Naive thymus-derived CD4-positive, alpha-beta T cell (primary cell): ENCODE results near the gene LAMB1. TPM values are rescaled to one million over a fixed set of nuclear protein-coding genes. Genes with fewer than 3 reads are reported as not detected.

Source experiments
- ATAC-seq: fragments of 150-1000 bp; cut with Tn5 transposase; 2 replicates; pipeline ENCODE4 v1.10.0; 2021; ENCODE audit warnings: mild to moderate bottlenecking, moderate library complexity
- CTCF ChIA-PET: fragments of 350-600 bp; sonication (Branson Sonifier 250); formaldehyde crosslinking; loops from one replicate; lab custom pipeline; 2021; ENCODE audit warnings: antibody characterized with exemption; lab: Charles Lee
- POLR2A ChIA-PET: fragments of 350-600 bp; sonication (Branson Sonifier 250); formaldehyde crosslinking; loops from one replicate; lab custom pipeline; 2021; ENCODE audit warnings: antibody characterized with exemption, inconsistent platforms; lab: Charles Lee
- DNase-seq, 9 donors: peaks; one replicate each; pipeline versions ENCODE4 v3.0.0 to v3.0.0-alpha.2; 2020 to 2022; ENCODE audit warnings: mixed read lengths in 1 of 9
- H3K27ac ChIP-seq: one replicate; pipeline ENCODE4 v1.7.0; 2013; ENCODE audit warnings: mild to moderate bottlenecking, low read depth, low read length, moderate library complexity
- H3K27me3 ChIP-seq, 2 donors: one replicate each; pipeline ENCODE4 v1.7.0; 2013; ENCODE audit warnings: low read length in 2 of 2, mild to moderate bottlenecking in 2 of 2, moderate library complexity in 2 of 2; ENCODE audit not compliant: control insufficient read depth in 2 of 2, insufficient read depth in 2 of 2
- H3K36me3 ChIP-seq, 3 experiments: 1 replicate in 2 of 3; 2 replicates in 1 of 3; pipeline ENCODE4 v1.7.0; 2013; ENCODE audit warnings: low read length in 3 of 3, mild to moderate bottlenecking in 3 of 3, moderate library complexity in 1 of 3; ENCODE audit not compliant: insufficient read depth in 3 of 3, control insufficient read depth in 2 of 3
- H3K4me1 ChIP-seq, 2 donors: one replicate each; pipeline ENCODE4 v1.7.0; 2013; ENCODE audit warnings: low read length in 2 of 2, mild to moderate bottlenecking in 2 of 2, moderate library complexity in 1 of 2; ENCODE audit not compliant: control insufficient read depth in 2 of 2, insufficient read depth in 2 of 2
- H3K4me3 ChIP-seq: 2 replicates; pipeline ENCODE4 v1.7.0; 2013; ENCODE audit warnings: mild to moderate bottlenecking, low read length
- H3K9me3 ChIP-seq, 3 experiments: 1 replicate in 2 of 3; 2 replicates in 1 of 3; pipeline ENCODE4 v1.7.0; 2013; ENCODE audit warnings: low read length in 3 of 3; ENCODE audit not compliant: control insufficient read depth in 2 of 3
- H3K27ac Mint-ChIP-seq, 9 donors: one replicate each; pipeline ENCODE4 v1.8.0; 2020 to 2022; ENCODE audit warnings: mixed read lengths in 9 of 9, mild to moderate bottlenecking in 8 of 9, moderate library complexity in 5 of 9, inconsistent platforms in 2 of 9
- H3K27me3 Mint-ChIP-seq, 5 donors: one replicate each; pipeline ENCODE4 v1.8.0; 2021 to 2022; ENCODE audit warnings: mixed read lengths in 5 of 5, mild to moderate bottlenecking in 1 of 5
- H3K36me3 Mint-ChIP-seq, 5 donors: one replicate each; pipeline ENCODE4 v1.8.0; 2020 to 2022; ENCODE audit warnings: mixed read lengths in 5 of 5, mild to moderate bottlenecking in 3 of 5, inconsistent platforms in 1 of 5
- H3K4me1 Mint-ChIP-seq, 7 donors: one replicate each; pipeline ENCODE4 v1.8.0; 2020 to 2022; ENCODE audit warnings: mixed read lengths in 7 of 7, mild to moderate bottlenecking in 3 of 7, inconsistent platforms in 1 of 7
- H3K4me3 Mint-ChIP-seq, 10 donors: one replicate each; pipeline ENCODE4 v1.8.0; 2020 to 2022; ENCODE audit warnings: mild to moderate bottlenecking in 10 of 10, mixed read lengths in 10 of 10, moderate library complexity in 6 of 10, inconsistent platforms in 2 of 10
- H3K9me3 Mint-ChIP-seq, 11 donors: one replicate each; pipeline ENCODE4 v1.8.0; 2020 to 2022; ENCODE audit warnings: mixed read lengths in 11 of 11, mild to moderate bottlenecking in 4 of 11, inconsistent platforms in 1 of 11, moderate library complexity in 1 of 11
- intact Hi-C, 2 donors: fragments of 100-400 bp; cut with micrococcal nuclease; formaldehyde crosslinking; loops; one replicate each; pipeline ENCODE4 v1.15.1; 2023
- polyA plus RNA-seq, 2 donors: library from polyadenylated mRNA; unstranded; fragments of 300-500 nt; fragmentation: Illumina TruSeq; gene quantifications; one replicate each; pipeline ENCODE4 v1.2.3, GENCODE V29; 2021
- total RNA-seq, 6 experiments: library from RNA in 5 of 6; stranded (reverse) in 5 of 6; gene quantifications; 1 replicate in 5 of 6; 2 replicates in 1 of 6; pipeline ENCODE4 v1.2.3 and lab custom pipeline; 2021 to 2026

Gene LAMB1
- total and polyA plus RNA-seq, 7 experiments from 2014 or later, result 0.65 to 0.82 TPM; not detected in 5

DNA sequence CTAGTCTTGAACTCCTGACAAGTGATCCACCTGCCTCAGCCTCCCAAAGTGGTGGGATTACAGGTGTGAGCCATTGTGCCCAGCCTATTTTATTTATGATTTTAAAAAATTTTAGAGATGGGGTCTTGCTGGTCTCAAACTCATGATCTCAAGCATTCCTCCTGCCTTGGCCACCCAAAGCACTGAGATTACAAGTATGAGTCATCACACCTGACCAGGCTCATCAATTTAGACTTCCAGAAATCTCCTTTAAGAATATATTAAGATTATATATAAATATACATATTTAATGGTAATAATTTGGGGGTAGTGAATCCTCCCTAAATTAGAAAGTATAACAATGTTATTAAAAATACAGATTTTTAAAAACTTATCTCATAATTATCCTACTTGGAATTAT lies 29.1 kb downstream of the LAMB1 start:
- intact Hi-C loops, result no loop called here
- Histone ChIP-seq H3K4me1 (no peaks in the 10 kb centered on the region), H3K36me3 (no peaks in the 10 kb centered on the region), H3K9me3 (no peaks in the 10 kb centered on the region), H3K4me3 (no peak overlapping the region), H3K27ac (no peak overlapping the region), H3K27me3 (no peaks in the 10 kb centered on the region)
- ChIA-PET CTCF (no interaction called here), POLR2A (no interaction called here)
- no peak for DNase-seq
- Mint-ChIP-seq H3K4me1 (no peaks in the 10 kb centered on the region), H3K4me3 (no peak overlapping the region), H3K27ac (no peak overlapping the region), H3K9me3 (no peaks in the 10 kb centered on the region), H3K27me3 (peaks cover 0 to 21% (median 4%) of the 10 kb centered on the region in 5 donors), H3K36me3 (no peaks in the 10 kb centered on the region)
- no peak for ATAC-seq

DNA sequence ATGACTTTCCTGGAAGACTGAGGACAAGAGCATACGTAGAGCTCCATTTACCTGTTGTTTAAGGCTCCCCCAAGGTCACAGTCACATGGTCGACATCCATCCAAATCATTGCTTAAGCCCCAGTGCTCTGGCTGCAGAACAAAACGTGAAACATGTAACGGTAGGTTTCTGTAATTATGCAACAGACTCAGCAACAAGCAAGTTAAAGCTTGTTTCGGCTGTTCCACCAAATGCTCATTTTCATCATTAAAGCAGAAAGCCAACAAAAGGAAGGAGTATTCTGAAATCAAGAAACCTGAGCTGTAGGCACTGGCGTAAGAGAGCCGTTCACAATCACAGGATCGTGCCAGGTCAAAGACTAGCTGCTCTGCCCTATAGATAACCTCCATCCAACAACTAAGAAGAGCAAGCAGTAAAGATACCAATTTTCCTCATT lies 30.0 kb downstream of the LAMB1 start:
- DNase-seq (no peak), ATAC-seq (no peak)
- H3K4me3 Mint-ChIP-seq, result no peak overlapping the region
- H3K27ac ChIP-seq, result no peak overlapping the region
- H3K27me3 Mint-ChIP-seq, result peaks cover 0 to 21% (median 4%) of the 10 kb centered on the region in 5 donors
- no peaks in the 10 kb centered on the region for H3K9me3 ChIP-seq
- intact Hi-C loops, result no loop called here
- no peak overlapping the region for H3K27ac Mint-ChIP-seq
- CTCF ChIA-PET, result no interaction called here
- H3K4me1 Mint-ChIP-seq, result no peaks in the 10 kb centered on the region
- POLR2A ChIA-PET, result no interaction called here
- no peaks in the 10 kb centered on the region for H3K36me3 ChIP-seq
- H3K4me3 ChIP-seq, result no peak overlapping the region
- H3K4me1 ChIP-seq, result no peaks in the 10 kb centered on the region
- no peaks in the 10 kb centered on the region for H3K27me3 ChIP-seq
- H3K36me3 Mint-ChIP-seq, result no peaks in the 10 kb centered on the region
- no peaks in the 10 kb centered on the region for H3K9me3 Mint-ChIP-seq

DNA sequence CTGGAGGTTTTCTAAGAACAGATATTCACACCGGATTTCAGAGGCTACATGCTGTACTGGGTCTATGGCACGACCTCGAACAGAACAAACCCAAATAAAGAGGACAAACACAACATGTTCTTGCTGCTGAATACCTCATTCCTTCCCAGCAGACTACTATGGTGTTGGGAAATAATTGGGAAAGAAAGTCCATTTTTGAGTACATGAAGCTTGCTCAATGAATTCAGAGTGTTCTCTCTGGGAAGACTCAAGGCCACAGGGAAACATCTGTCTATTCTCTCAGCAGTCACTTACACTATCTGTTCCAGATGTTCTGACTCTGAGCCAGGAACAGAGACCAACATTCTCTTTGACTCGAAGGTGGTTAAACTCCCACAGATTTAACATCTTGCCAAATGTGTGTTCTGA lies 30.9 kb downstream of the LAMB1 start:
- no peaks in the 10 kb centered on the region for H3K4me1 ChIP-seq
- ChIA-PET CTCF (no interaction called here), POLR2A (no interaction called here)
- ATAC-seq, result no peak
- Mint-ChIP-seq H3K36me3 (no peaks in the 10 kb centered on the region), H3K4me3 (no peak overlapping the region), H3K27me3 (peaks cover 0 to 16% (median 4%) of the 10 kb centered on the region in 5 donors), H3K4me1 (no peaks in the 10 kb centered on the region), H3K27ac (no peak overlapping the region), H3K9me3 (no peaks in the 10 kb centered on the region)
- no peak overlapping the region for H3K4me3 ChIP-seq
- DNase-seq, result no peak
- no peaks in the 10 kb centered on the region for H3K27me3 ChIP-seq
- H3K36me3 ChIP-seq, result no peaks in the 10 kb centered on the region
- H3K27ac ChIP-seq, result no peak overlapping the region
- intact Hi-C loops, result no loop called here
- H3K9me3 ChIP-seq, result no peaks in the 10 kb centered on the region

DNA sequence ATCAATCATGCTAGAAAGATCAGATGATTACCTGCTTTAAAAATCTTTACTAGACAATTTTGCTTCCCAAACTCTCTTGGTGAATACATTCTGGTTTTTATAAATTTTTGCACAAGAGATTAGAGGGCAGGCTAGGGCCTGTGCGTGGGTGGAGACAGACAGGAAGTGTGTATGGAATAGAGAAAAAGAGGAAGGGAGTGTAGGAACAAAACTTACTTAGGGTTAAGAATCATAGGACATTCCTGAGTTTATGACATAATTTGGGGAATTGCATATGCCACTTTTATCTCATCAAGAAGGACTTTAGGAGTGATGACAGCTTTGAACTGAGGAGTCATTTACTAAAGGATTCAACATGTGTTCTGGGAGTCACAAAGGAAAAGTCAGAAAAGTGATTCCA lies 31.3 kb downstream of the LAMB1 start:
- no peaks in the 10 kb centered on the region for H3K9me3 ChIP-seq
- H3K4me1 ChIP-seq, result no peaks in the 10 kb centered on the region
- DNase-seq (no peak), ATAC-seq (no peak)
- H3K36me3 Mint-ChIP-seq, result no peaks in the 10 kb centered on the region
- H3K36me3 ChIP-seq, result no peaks in the 10 kb centered on the region
- H3K27me3 ChIP-seq, result no peaks in the 10 kb centered on the region
- H3K9me3 Mint-ChIP-seq, result no peaks in the 10 kb centered on the region
- H3K4me1 Mint-ChIP-seq, result no peaks in the 10 kb centered on the region
- H3K4me3 Mint-ChIP-seq, result no peak overlapping the region
- no peak overlapping the region for H3K27ac Mint-ChIP-seq
- intact Hi-C loops, result no loop called here
- H3K27me3 Mint-ChIP-seq, result peaks cover 0 to 16% (median 4%) of the 10 kb centered on the region in 5 donors
- H3K27ac ChIP-seq, result no peak overlapping the region
- H3K4me3 ChIP-seq, result no peak overlapping the region
- ChIA-PET CTCF (no interaction called here), POLR2A (no interaction called here)

DNA sequence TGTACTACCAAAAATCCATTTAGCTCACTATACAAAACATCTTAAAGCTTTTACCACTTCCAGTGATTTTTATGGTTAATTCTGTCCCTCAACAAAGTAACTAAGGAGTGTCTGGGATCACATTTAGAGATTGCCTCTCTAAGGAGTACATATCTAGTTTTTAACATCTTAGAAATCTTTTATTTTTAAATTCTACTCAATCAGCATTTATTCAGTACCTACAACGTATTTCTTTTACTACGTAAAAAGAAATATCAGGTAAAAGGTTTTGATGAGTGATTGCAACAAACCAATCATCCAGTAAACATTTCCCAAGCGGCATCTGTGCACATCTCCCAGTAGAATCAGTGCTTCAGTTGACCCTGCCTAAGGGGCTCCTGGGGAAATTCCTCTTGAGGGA lies 31.9 kb downstream of the LAMB1 start:
- ATAC-seq (no peak), DNase-seq (no peak)
- ChIA-PET CTCF (no interaction called here), POLR2A (no interaction called here)
- H3K27me3 ChIP-seq, result no peaks in the 10 kb centered on the region
- H3K36me3 ChIP-seq, result no peaks in the 10 kb centered on the region
- H3K27ac ChIP-seq, result no peak overlapping the region
- H3K9me3 ChIP-seq, result no peaks in the 10 kb centered on the region
- H3K36me3 Mint-ChIP-seq, result no peaks in the 10 kb centered on the region
- H3K4me1 ChIP-seq, result no peaks in the 10 kb centered on the region
- no peaks in the 10 kb centered on the region for H3K4me1 Mint-ChIP-seq
- H3K9me3 Mint-ChIP-seq, result no peaks in the 10 kb centered on the region
- H3K4me3 ChIP-seq, result no peak overlapping the region
- intact Hi-C loops, result no loop called here
- H3K4me3 Mint-ChIP-seq, result no peak overlapping the region
- no peak overlapping the region for H3K27ac Mint-ChIP-seq
- peaks cover 0 to 16% (median 4%) of the 10 kb centered on the region in 5 donors for H3K27me3 Mint-ChIP-seq

DNA sequence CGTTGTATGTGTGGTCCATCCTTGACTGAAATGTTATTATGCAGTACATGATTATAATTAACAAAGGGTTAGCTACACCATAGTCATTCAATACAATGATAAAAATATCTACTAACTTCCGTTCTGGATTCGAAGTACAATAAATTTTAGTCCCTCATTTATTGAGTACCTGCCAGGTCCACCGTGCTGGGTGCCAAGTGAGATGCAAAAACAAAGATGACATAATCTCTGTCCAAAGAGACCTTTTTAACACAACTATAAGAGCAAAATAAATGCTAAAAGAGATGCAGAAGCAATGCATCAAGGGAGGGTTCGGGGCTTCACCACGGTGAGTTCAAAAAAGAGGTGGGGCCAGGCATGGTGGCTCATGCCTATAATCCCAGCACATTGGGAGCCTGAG lies 33.1 kb downstream of the LAMB1 start:
- no peak overlapping the region for H3K4me3 Mint-ChIP-seq
- H3K4me1 Mint-ChIP-seq, result no peaks in the 10 kb centered on the region
- no peaks in the 10 kb centered on the region for H3K4me1 ChIP-seq
- H3K27me3 ChIP-seq, result no peaks in the 10 kb centered on the region
- POLR2A ChIA-PET, result no interaction called here
- peaks cover 0 to 14% (median 4%) of the 10 kb centered on the region in 5 donors for H3K27me3 Mint-ChIP-seq
- no peak for DNase-seq
- no peaks in the 10 kb centered on the region for H3K9me3 ChIP-seq
- no peak overlapping the region for H3K27ac ChIP-seq
- H3K36me3 ChIP-seq, result no peaks in the 10 kb centered on the region
- H3K9me3 Mint-ChIP-seq, result no peaks in the 10 kb centered on the region
- ATAC-seq, result no peak
- no peak overlapping the region for H3K4me3 ChIP-seq
- CTCF ChIA-PET, result no interaction called here
- no peak overlapping the region for H3K27ac Mint-ChIP-seq
- intact Hi-C loops, result no loop called here
- H3K36me3 Mint-ChIP-seq, result no peaks in the 10 kb centered on the region

DNA sequence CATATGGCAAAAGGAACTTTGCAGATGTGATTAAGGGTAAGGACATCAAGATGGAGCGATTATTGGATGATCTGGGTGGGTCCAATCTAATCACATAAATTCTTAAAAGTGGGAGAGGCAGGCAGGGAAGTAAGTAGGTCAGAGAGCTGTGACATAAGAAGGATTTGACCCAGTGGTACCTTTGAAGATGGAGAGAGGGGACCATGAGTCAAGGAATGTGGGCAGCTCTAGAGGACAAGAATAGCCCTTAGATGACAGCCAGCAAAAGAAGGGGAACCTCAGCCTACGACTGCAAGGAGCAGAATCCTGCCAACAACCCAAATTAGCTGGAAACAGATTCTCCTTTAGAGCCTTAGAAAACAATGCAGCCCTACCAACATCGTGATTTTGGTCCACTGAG lies 34.5 kb downstream of the LAMB1 start:
- H3K4me3 ChIP-seq, result no peak overlapping the region
- DNase-seq (no peak), ATAC-seq (no peak)
- no peak overlapping the region for H3K4me3 Mint-ChIP-seq
- H3K27ac Mint-ChIP-seq, result no peak overlapping the region
- H3K27me3 Mint-ChIP-seq, result peaks cover 0 to 14% (median 5%) of the 10 kb centered on the region in 5 donors
- H3K9me3 Mint-ChIP-seq, result no peaks in the 10 kb centered on the region
- no peaks in the 10 kb centered on the region for H3K27me3 ChIP-seq
- H3K27ac ChIP-seq, result no peak overlapping the region
- H3K36me3 Mint-ChIP-seq, result no peaks in the 10 kb centered on the region
- no peaks in the 10 kb centered on the region for H3K9me3 ChIP-seq
- no peaks in the 10 kb centered on the region for H3K36me3 ChIP-seq
- no peaks in the 10 kb centered on the region for H3K4me1 ChIP-seq
- intact Hi-C loops, result no loop called here
- ChIA-PET CTCF (no interaction called here), POLR2A (no interaction called here)
- H3K4me1 Mint-ChIP-seq, result no peaks in the 10 kb centered on the region
